GM21737 (cell line): ENCODE measurements around the gene EXOSC5.
"Not testable (repeated sequence)": the region's sequence is repeated elsewhere in the genome, so short reads cannot be mapped to it uniquely, and the experiment has no call there.

Experiments
- ATAC-seq: cut with Tn5 transposase; IDR thresholded peaks from one replicate; pipeline ENCODE4 v1.9.1; 2021; ENCODE audit warnings: mild to moderate bottlenecking, moderate library complexity; ENCODE audit not compliant: unreplicated experiment

EXOSC5 gene

DNA sequence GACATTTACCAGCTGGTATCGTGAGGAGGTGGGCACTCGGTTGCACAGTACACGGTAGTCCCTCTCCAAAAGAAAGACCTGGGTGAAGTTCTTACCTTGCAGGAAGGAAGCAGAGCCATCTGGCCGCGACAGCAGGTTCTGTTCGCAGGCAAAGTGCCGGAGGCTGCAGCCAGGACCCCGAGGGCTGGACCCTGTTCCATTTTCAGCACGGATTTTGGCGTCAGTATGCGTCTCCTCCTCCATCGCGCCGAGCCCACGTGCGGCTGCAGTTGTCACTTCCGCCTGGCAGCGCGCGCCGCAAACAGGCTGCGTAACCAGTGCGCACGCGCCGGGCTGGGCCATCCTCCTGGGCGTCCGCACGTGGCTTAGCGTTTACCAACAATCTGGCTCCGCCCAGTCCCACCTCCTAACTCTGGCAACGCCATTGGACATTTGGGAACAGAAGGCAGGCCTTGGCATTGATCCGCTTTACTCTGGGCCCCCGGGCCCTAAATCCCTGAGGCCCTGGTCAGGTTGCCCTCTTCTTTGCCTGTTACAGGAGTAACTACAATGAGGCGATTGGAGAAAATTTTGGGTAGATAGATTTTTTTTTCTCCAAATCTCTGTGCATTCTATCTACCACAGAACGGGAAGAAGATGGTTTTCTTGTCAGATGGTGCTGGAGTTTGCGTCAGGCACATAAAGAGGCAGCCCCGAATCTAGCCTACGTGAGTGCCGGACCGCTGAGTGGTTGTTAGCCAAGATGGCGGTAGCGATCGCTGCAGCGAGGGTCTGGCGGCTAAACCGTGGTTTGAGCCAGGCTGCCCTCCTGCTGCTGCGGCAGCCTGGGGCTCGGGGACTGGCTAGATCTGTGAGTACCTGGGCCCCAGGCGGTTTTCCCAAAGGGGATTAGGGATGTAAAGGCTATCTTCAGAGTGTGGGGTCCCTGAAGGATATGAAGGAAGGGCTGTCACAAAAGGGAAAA is at the start of gene EXOSC5, which contains the start of gene BCKDHA:
Gene EXOSC5, minus strand, starts transcription at position 274 of the 964 bp plus-strand sequence. Its CDS starts 31 bp downstream, at position 243.
Gene BCKDHA, plus strand, starts transcription at position 733 of the 964 bp plus-strand sequence. Its CDS starts 10 bp downstream, at position 743.
- ATAC-seq: peak; percentile 90

- no peak for ATAC-seq
These were observed 48.4 kb upstream of the EXOSC5 start for GRCh38 chr19:41445575-41445974.

GRCh38 chr19:41443813-41444455 is 46.8 kb upstream of the EXOSC5 start:
- ATAC-seq: no peak

- no peak for ATAC-seq
These were observed 45.6 kb upstream of the EXOSC5 start, which contains the start of gene ERICH4 for GRCh38 chr19:41442473-41443355. TSS of gene ERICH4 (plus strand) at chr19:41443156. CDS start at chr19:41443170, 14 bp downstream.

DNA sequence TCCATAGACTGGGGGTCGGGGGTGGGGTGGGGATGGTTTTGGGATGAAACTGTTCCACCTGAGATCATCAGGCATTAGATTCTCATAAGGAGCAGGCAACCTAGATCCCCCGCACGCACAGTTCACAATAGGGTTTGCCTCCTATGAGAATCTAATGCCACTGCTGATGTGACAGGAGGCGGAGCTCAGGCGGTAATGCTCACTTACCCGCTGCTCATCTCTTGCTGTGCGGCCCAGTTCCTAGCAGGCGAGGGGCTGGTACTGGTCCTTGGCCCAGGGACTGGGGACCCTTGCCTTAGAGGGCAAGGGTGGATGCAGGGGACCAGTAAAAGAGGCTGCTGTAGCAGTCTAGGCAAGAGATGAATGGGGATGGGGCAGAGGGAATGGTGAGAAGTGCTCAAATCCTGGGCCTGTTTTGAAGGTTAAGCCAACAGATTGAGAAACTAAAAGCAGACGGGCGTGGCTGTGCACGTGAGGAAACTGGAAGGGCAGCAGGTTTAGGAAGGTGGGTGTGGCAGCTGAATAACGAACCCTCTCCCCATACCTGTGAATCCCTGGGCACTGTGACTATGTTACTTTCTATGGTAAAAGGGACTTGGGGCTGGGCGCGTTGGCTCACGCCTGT is 44.3 kb upstream of the EXOSC5 start:
- ATAC-seq: no peak

- peak; percentile 75 for ATAC-seq
These were observed 42.5 kb upstream of the EXOSC5 start, which contains the start of gene DMAC2 for GRCh38 chr19:41439441-41440222. TSS of gene DMAC2 (minus strand) at chr19:41439912. CDS start at chr19:41439899, 13 bp downstream.

GRCh38 chr19:41437944-41438574 is 40.9 kb upstream of the EXOSC5 start:
- ATAC-seq: no peak

DNA sequence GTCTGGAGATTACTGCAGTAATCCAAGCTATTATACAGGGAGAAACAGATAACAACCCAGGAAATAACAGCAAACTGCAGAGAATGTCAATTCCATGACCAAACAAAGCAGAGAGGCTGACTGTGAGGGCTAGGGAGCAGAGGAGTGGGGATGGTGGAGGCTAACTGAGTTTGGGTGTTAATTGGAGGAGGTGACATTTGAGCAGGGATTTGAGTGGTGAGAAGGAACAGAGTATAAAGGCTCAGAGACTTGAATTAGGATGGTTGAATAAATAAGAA is 39.5 kb upstream of the EXOSC5 start:
- ATAC-seq: no peak

- ATAC-seq: no peak
These were observed 38.9 kb upstream of the EXOSC5 start for GRCh38 chr19:41435936-41436673.

DNA sequence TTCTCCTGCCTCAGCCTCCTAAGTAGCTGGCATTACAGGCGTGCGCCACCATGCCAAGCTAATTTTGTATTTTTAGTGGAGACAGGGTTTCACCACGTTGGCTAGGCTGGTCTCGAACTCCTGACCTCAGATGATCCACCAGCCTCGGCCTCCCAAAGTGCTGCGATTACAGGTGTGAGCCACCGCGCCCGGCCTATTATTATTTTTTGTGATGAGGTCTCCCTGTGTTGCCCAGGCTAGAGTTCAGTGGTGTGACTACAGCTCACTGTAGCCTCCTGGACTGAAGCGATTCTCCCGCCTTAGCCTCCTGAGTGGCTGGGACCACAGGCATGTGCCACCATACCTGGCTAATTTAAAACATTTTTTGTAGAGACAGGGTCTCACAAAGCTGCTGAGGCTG is 38.2 kb upstream of the EXOSC5 start:
- ATAC-seq: not testable (repeated sequence)

DNA sequence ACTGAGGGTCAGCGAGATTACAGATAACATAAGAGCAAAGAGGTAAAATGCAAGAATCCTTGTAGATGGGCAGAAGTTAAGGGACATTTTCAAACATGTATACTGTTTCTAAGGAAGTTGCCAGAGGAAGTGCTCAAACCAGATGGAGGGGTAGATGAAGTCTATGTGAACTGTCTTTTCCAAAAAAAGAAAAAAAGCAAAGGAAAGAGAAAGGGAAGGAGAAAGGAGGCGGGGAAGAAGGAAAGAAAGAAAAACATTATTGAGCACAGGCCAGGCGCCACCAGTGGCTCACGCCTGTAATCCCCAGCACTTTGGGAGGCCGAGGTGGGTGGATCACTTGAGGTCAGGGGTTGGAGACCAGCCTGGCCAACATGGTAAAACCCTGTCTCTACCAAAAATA is 37.3 kb upstream of the EXOSC5 start:
- ATAC-seq: no peak

- ATAC-seq: no peak
These were observed 36.0 kb upstream of the EXOSC5 start for GRCh38 chr19:41433171-41433570.

DNA sequence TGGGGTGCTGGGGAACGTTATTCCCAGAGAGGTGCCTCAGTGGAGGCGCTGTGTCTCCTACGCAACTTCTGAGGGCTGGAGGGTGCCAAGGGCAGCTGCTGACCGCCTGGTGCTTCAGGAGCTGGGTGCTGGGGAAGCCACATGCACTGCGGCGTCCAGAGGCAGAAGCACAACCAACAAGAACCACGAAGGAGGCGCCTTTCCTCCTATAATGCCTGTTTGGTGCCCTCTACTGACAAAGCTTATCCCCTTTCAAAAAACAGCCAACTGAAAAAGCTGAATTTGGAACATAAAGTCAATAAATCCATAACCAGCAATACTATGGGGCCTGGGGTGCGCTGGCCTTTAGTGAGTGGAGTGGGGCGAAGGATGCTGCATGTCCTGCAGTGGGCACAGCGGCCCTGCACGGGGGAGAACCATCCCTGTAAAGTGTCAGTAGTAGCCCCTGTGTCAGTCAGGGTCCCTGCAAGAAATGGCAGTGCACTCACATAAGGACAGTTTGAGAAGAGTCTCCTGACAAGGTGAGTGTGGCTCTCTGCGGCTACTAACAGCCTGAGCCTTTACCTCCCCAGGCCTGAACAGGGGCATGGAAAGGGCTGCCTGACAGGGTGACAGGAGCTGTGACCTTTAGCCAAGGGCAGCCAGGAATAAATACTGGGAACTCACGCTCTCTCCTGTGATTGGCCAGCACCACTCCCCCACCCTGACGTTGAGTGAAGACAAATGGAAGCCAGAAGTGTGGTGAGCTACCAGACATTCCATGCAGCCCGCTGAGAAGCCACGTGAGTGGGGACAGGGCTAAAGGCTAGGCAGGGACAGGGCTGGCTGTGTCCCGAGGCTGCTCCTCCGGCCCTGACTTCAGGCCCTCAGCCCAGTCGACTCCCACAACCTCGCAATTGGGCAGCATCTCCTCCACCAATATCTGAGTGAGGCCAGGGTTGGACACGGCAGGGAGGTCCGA is 34.5 kb upstream of the EXOSC5 start:
- ATAC-seq: no peak

GRCh38 chr19:41430922-41431321 is 33.8 kb upstream of the EXOSC5 start:
- no peak for ATAC-seq

- ATAC-seq: no peak
These were observed 31.3 kb upstream of the EXOSC5 start for GRCh38 chr19:41428481-41428859.

GRCh38 chr19:41427647-41428480 is 30.7 kb upstream of the EXOSC5 start:
- no peak for ATAC-seq
